Activated CD4-positive, alpha-beta T cell treated with anti-CD3 and anti-CD28 coated beads, Interleukin-2, amount 50 U/mL, for 1 hour (primary cell): ENCODE measurements around the gene TLE3.
A peak's percentile ranks its signal among the peaks of the same experiment; 100 is the strongest.

Experiments
- DNase-seq: peaks from one replicate; pipeline ENCODE4 v3.0.0-alpha.2; 2020

Gene TLE3

GRCh38 chr15:70025413-70026296, 72.1 kb downstream of the TLE3 start:
- DNase-seq, result no peak

DNA sequence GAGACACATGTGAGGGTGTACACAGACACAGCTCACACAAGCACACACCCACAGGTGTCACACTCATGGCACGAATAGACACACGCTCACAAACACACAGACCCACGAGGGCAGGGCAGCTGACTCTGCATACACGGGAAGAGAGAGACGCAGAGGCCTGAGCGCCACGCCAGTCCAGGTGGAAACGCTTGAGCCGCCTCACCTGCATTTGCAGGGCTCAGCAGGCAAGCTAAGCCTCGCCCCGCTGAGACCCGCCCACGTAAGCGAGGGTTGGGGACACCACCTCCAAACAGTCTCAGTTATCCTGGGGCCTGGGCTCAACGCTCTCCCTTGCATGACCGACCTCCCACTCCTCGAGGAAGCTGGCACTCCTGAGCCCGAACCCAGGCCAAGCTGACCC, 73.2 kb downstream of the TLE3 start:
- DNase-seq, result no peak

DNA sequence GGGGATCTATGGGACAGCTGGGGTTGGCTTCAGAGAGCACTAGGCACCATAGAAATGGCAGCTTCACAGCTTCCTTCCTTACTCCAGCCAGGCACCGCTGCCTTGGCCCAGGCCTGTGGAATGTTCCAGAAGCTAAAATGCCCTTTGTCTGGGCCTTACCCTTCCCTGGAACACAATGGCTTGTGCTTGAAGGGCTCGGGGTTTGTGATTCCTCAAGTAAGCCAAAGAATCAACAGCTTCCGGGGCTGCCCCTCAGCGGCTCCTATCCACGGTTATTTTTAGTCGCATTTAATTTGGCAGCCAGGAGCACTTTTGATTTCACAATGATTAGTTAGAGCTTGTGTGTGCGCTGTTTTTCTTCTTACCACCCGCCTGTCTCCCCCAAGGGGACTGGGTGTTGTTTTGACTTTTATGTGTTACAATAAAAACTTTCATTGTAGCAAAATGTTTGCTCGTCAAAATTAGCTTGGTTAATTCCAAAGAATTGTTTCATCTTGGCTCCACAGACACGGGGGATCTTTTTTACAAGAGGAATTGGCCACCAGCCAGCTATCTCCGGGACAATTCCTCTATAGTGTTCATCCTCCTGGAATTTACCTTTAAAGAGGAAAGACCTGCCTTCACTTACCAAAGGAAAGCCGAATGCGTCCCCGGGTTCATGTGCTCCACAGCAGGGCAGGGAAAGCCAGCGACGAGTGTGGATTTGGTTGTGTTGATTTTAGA, 73.8 kb downstream of the TLE3 start:
- DNase-seq, result no peak

GRCh38 chr15:70023064-70023768, 74.5 kb downstream of the TLE3 start:
- DNase-seq, result peak; percentile 36

DNA sequence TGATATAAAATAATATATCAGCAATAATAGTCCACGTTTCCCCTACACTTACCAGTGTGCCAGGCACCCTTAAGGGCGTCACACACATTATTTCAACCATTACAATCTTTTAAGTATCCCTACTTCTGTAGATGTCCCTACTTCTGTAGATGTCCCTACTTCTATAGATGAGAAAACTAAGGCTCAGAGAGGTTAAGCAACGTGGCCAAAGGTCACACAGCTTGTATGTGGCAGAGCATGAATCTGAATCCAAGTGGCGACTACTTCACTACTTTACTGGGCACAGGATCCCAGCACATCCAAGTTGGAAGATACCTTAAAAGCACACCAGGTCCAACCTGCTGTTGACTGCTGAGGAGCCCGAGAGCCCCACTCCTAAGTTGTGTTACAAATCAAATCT, 77.5 kb downstream of the TLE3 start:
- DNase-seq, result no peak

DNA sequence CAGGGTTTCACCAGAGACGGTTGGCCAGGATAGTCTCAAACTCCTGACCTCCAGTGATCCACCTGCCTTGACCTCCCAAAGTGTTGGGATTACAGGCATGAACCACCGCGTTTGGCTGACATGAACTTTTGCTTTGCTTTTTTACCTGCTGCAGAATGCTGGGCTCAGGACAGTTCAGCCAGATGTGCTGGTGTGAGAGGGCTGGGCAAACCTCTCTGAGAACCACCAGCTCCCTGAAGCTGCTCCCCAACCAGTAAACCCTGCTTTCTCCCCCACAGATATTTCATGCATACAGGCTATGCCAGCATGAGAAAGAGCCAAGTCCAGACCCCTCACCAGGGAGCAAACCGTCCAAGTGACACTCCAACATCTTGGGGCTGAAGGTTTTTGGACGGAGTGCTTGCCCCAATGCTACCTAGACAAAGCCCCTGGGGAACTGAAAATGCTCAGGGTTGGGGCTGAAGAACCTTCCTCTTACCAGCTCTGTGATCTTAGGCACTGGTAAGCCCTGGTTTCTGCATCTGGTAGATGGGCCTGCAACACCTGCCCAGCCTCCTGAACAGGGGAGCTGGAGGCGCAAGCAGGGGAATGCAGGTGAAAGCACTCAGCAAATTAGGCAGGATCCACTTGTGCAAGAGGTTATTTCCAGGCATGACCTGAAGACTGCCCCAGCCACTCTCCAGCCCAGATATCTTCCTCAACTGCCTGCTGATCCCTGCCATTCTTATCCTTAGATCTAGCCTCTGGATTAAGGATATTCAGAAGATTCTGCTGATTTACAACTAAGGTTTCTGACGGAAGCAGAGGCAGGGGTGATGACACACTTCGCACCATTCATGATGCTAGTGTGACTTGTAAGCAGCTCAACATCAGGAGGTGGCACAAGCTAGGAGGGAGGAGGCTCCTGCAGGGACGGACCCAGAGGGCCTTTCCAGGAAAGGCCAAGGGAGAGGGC, 78.8 kb downstream of the TLE3 start:
- DNase-seq, result no peak

DNA sequence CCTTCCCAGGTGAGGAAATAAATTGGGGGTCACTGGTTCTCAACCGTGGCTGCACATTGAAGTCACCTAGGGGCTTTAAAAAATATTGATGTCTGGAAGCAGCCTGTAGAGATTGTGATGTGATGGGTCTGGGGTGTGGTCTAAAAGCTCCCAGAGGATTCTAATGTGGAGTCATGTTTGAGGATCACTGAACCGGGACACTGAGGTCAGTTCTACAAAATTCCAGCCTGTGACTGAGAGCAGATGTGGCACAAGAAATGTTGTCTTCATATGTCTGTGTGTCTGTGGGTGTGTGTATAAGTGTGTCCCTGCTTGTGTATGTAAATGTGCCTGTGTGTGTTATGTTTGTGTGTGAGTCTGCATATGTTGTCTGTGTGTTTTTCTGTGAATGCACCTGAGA, 79.9 kb downstream of the TLE3 start:
- no peak for DNase-seq

DNA sequence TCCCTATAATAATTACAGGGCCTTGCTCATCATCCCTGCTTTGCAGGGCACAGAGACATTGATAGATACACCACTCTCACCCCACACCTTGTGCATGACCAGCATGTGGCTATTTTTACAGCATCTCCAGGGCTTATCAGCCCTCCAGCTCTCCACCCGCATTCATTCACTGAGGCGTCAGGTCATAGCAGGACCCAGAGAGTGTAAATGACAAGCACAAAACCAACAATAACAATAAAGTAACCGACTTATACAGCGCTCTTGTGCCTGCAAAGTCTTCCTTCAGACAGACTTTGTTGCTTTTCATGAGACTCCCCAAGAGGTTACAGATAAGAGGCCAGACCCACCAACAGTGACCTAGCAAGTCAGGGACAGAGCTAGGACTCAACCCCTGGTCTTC, 80.7 kb downstream of the TLE3 start:
- DNase-seq, result no peak

- DNase-seq, result no peak
Measured at GRCh38 chr15:70016511-70016994, 81.2 kb downstream of the TLE3 start.

- no peak for DNase-seq
Measured at GRCh38 chr15:70014860-70015490, 82.7 kb downstream of the TLE3 start.

DNA sequence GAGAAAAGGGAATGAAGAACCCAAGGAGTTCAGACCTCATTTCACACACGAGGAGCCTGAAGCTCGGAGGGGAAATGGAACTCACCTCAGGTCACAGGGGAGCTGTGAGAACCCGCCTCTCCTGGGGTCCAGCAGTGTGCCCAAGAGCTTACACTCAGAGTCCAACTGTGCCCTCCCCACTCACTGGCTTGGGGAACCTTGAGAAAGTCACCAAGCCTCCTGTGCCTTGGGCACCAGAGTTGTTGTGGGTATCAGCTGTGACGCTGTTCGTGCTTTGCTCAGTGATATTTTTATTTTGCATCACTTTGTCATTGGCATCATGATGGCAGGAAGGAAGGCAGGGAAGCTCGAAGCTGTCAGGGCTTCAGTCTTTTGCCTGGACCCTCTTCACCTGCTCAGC, 83.4 kb downstream of the TLE3 start:
- DNase-seq, result no peak

- DNase-seq, result no peak
Measured at GRCh38 chr15:70013656-70014313, 83.9 kb downstream of the TLE3 start.

- DNase-seq, result no peak
Measured at GRCh38 chr15:70012895-70013294, 84.8 kb downstream of the TLE3 start.

GRCh38 chr15:70008697-70009290, 88.9 kb downstream of the TLE3 start:
- no peak for DNase-seq

DNA sequence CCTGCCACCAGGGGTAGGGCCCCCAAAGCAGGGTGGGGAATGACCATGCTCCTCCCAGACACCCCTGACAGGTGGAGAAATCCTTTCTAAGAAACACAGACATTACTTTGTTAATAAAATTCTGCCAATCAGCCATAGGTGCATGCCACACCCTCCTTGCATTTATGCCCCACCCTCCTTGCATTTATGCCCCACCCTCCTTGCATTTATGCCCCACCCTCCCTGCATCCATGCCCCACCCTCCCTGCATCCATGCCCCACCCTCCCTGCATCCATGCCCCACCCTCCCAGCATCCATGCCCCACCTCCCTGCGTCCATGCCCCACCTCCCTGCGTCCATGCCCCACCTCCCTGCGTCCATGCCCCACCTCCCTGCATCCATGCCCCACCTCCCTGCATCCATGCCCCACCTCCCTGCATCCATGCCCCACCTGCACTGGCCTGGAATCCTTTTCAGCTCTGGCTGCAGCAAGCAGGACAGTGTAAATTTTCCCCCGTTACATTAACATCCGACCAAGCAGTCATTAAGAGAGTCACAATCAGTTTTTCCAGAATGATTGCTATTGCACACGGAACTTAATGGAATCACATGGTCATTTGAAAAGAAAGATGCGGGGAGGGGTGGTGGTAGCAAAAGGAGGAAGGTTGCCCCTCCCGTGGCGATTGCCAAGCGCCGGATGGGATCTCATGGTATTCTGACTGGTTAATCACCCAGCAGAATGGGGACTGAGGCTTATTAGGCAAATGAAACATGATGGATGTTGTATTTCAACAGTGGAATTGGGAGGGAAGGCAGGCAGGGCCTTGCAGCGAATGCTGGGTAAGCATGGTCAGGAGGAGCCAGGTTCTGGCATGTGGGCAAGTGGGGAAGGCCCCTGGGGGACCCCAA, 91.2 kb downstream of the TLE3 start:
- DNase-seq, result no peak

DNA sequence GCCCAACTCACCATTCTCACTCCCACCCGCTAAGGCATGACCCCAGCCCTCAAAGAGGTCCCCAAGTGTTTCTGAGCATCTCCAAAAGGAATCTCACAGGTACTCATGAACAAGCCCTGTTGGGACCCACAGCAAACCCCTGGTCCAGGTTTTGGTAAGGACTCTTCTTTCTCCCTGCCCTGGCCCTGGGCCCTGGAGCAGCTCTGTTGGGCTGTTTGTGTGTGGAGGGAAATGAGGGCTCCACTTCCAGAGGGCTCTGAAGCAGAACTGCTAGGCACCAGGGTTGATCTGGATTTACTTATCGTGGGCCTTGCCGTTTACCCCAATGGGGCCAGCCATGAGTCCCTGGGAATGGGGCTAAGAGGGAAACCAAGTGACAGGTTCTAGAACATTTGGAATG, 92.9 kb downstream of the TLE3 start:
- no peak for DNase-seq

GRCh38 chr15:70002897-70003296, 94.8 kb downstream of the TLE3 start:
- DNase-seq, result no peak

DNA sequence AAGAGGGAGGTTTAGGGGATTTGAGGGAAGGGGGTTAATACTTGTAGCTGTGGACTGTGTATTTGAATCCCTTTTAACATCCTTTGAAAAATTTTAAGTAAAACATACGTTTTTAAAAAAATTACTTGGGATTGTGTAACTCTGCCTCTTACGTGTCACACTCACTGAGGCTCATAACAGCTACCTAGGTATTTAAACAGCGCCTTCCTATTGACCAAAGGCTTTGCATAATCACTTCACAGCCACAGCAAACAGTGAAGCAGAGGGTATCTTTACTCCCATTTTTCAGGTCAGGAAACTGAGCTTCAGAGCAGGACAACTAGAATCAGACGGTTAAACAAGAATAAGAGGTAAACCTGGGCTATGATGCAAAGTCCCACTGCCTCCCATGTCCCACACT, 95.9 kb downstream of the TLE3 start:
- no peak for DNase-seq

DNA sequence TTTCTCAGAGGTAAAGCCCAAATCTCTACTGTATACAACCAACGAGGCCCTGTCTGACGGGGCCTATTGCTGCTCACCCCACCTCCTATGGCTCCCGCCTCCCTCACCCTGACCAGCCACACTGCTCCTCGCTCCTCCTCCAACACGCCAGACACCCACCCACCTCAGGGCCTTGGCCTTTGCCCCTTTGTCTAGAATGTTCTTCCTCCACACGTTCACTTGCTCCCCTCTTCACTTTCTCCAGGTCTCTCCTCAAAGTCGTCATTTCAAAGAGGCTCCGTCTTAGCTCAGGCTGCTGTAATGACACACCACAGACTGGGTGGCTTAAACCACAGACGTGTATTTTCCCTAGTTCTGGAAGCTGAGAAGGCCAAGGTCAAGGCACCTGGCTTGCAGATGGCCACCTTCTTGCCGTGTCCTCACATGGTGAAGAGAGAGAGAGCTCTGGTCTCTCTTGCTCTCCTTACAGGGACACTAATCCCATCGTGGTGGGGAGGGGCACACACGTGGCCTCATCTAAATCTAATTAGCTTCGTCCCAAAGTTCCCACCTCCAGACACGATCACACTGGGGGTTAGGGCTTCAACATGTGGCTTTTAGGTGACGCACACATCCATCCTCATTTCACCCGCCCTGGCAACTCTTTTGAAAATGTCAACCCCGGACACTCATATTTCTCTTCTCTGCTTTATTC, 98.2 kb downstream of the TLE3 start:
- DNase-seq, result no peak
